GM12878 (cell line): ENCODE data around the gene STOML2. TPM values are rescaled to one million over a fixed set of nuclear protein-coding genes. Genes with fewer than 3 reads are reported as not detected.

Source experiments
- ATAC-seq: fragments of 200-7000 bp; cut with Tn5 transposase; 3 replicates; pipeline ENCODE4 v1.9.1; 2020; ENCODE audit warnings: mild to moderate bottlenecking, moderate library complexity
- BruUV-seq: library from RNA; stranded (reverse); fragments of 400-500 nt; replicated peaks from 2 replicates; lab custom pipeline; 2021; lab: Mats Ljungman, UMichigan
- CTCF ChIA-PET: fragments of 300-600 bp; sonication (Branson Sonifier 250); formaldehyde crosslinking; extraction: SDS; loops from one replicate; lab custom pipeline; 2021; ENCODE audit warnings: inconsistent platforms; lab: Yijun Ruan, JAX
- POLR2A ChIA-PET: fragments of 350-600 bp; formaldehyde crosslinking; extraction: SDS; loops from one replicate; lab custom pipeline; 2021; ENCODE audit warnings: inconsistent platforms; lab: Charles Lee
- RAD21 ChIA-PET: fragments of 300-600 bp; sonication (Branson Sonifier 250); formaldehyde crosslinking; loops from one replicate; lab custom pipeline; 2023; ENCODE audit warnings: antibody characterized with exemption; ENCODE audit not compliant: unreplicated experiment; lab: Charles Lee
- SMC1A ChIA-PET: fragments of 300-600 bp; sonication (Branson Sonifier 250); formaldehyde crosslinking; loops from one replicate; lab custom pipeline; 2023; ENCODE audit not compliant: unreplicated experiment, uncharacterized antibody; lab: Charles Lee
- DNase-seq: peaks from one replicate; pipeline ENCODE4 v3.0.0-alpha.2; 2011; ENCODE audit warnings: low read depth, low spot score
- FAIRE-seq: peaks from 3 replicates; lab custom pipeline; 2011; peaks lifted over from hg19 to GRCh38; lab: Jason Lieb, UNC
- H2AFZ ChIP-seq: 2 replicates; pipeline ENCODE4 v1.6.0; 2011; ENCODE audit warnings: low read depth, low read length, control low read depth; ENCODE audit not compliant: control insufficient read depth
- H3K27ac ChIP-seq: 2 replicates; pipeline ENCODE4 v1.5.1; 2011; ENCODE audit warnings: control low read depth; ENCODE audit not compliant: control insufficient read depth, insufficient read depth
- H3K27me3 ChIP-seq, 2 experiments: replicated peaks in 1 of 2; 2 replicates each; pipeline versions ENCODE4 v1.6.0 to v1.6.1; 2011; ENCODE audit warnings: low read length in 1 of 2; ENCODE audit not compliant: control insufficient read depth in 2 of 2, insufficient read depth in 2 of 2
- H3K36me3 ChIP-seq, 2 experiments: 2 replicates each; pipeline ENCODE4 v1.5.1; 2011; ENCODE audit warnings: low read length in 1 of 2; ENCODE audit not compliant: control insufficient read depth in 2 of 2, insufficient read depth in 2 of 2
- H3K4me1 ChIP-seq: 2 replicates; pipeline ENCODE4 v1.6.1; 2011; ENCODE audit warnings: mild to moderate bottlenecking, low read length, moderate library complexity, mixed read lengths; ENCODE audit not compliant: control insufficient read depth, insufficient read depth
- H3K4me2 ChIP-seq: 2 replicates; pipeline ENCODE4 v1.6.0; 2011; ENCODE audit warnings: control low read depth; ENCODE audit not compliant: control insufficient read depth, insufficient read depth
- H3K4me3 ChIP-seq: fragments of 200-600 bp; sonication (generic); 2 replicates; pipeline ENCODE4 v1.5.1; 2016
- H3K79me2 ChIP-seq: 2 replicates; pipeline ENCODE4 v1.6.0; 2011; ENCODE audit warnings: low read length; ENCODE audit not compliant: control insufficient read depth, insufficient read depth
- H3K9ac ChIP-seq: 2 replicates; pipeline ENCODE4 v1.8.0; 2011; ENCODE audit warnings: low read length, control low read depth, mixed read lengths; ENCODE audit not compliant: control insufficient read depth, insufficient read depth
- H3K9me3 ChIP-seq: replicated peaks from 3 replicates; pipeline ENCODE4 v1.5.1; 2011; ENCODE audit warnings: mild to moderate bottlenecking, low read length; ENCODE audit not compliant: control insufficient read depth, insufficient read depth
- H4K20me1 ChIP-seq: 2 replicates; pipeline ENCODE4 v1.6.0; 2011; ENCODE audit not compliant: control insufficient read depth, insufficient read depth
- BCL3 ChIP-seq: IDR thresholded peaks from 2 replicates; pipeline ENCODE4 v1.6.1; 2011; ENCODE audit warnings: borderline replicate concordance, low read depth, mild to moderate bottlenecking, moderate library complexity, low read length; ENCODE audit not compliant: insufficient read depth, poor library complexity, severe bottlenecking
- HCFC1 ChIP-seq: fragments of 150-350 bp; IDR thresholded peaks from 2 replicates; pipeline ENCODE4 v1.6.1; 2014; ENCODE audit warnings: low read length
- SP1 ChIP-seq: IDR thresholded peaks from one replicate; pipeline ENCODE4 v1.6.1; 2011; ENCODE audit warnings: low read depth, low read length
- TARDBP ChIP-seq: IDR thresholded peaks from 2 replicates; pipeline ENCODE4 v1.6.1; 2016; ENCODE audit warnings: borderline replicate concordance
- ZBTB4 ChIP-seq: fragments of 450-650 bp; formaldehyde crosslinking; IDR thresholded peaks from 2 replicates; pipeline ENCODE4 v1.4.0; 2022; ENCODE audit warnings: mild to moderate bottlenecking, moderate library complexity
- ZNF217 ChIP-seq: fragments of 450-650 bp; IDR thresholded peaks from 2 replicates; pipeline ENCODE4 v1.6.1; 2017; ENCODE audit warnings: antibody characterized with exemption, mild to moderate bottlenecking
- WGBS: methylation state at CpG from one replicate; pipeline ENCODE4 v1.1.6; 2016; ENCODE audit warnings: low lambda C conversion rate; ENCODE audit not compliant: insufficient replicate concordance, insufficient coverage; ENCODE audit errors: missing lambda C conversion rate; 5-methylcytosine and 5-hydroxymethylcytosine counted together
- in situ Hi-C: fragments of 300-500 bp; cut with MboI; formaldehyde crosslinking; loops from 9 replicates; pipeline ENCODE4 v1.14.3; 2018; ENCODE audit warnings: mixed read lengths
- intact Hi-C: fragments of 100-400 bp; cut with micrococcal nuclease; formaldehyde crosslinking; loops from one replicate; pipeline ENCODE4 v1.14.2; 2022; ENCODE audit not compliant: unreplicated experiment
- polyA plus RNA-seq, 11 experiments: library from polyadenylated mRNA; depleted of rRNA in 4 of 11; unstranded in 6 of 11; stranded (reverse) in 5 of 11; fragments of >200 nt; fragmentation: Nextera tagmentation in 4 of 11; fragmentation: Illumina TruSeq in 1 of 11; extraction: Ambion mirVana in 4 of 11; extraction: Trizol in 1 of 11; gene quantifications; 1 replicate in 1 of 11; 2 replicates in 10 of 11; pipeline versions ENCODE4 v1.2.1 to v1.2.3, GENCODE V29; 2011 to 2016; ENCODE audit warnings: inconsistent platforms in 2 of 11, missing spikeins in 2 of 11, low read depth in 1 of 11
- total RNA-seq, 4 experiments: library from RNA; depleted of rRNA in 3 of 4; stranded (reverse); fragments of >200 nt in 3 of 4; fragmentation: Illumina TruSeq in 1 of 4; extraction: Trizol in 1 of 4; gene quantifications; 2 replicates each; pipeline versions ENCODE4 v1.2.1 to v1.2.3, GENCODE V29; 2013 to 2021

STOML2 gene
- total and polyA plus RNA-seq, 10 of the 15 experiments (the other 5 are each of a cell fraction or from before 2014, with no cell fraction given) = 112 to 284 (median 207) TPM

- no peak overlapping the region for H3K27ac ChIP-seq
- H3K9ac ChIP-seq = no peak overlapping the region; the same call in 1 of the 2 replicates
- intact Hi-C loops = loop anchor here (5.0 to 10.0 kb wide), 4 partner anchors 38 to 704 kb away; partner anchors contain the start of genes CREB3, HINT2, SPAG8 and TESK1
- H3K9me3 ChIP-seq = no peaks in the 10 kb centered on the region
- 52% methylated on average over 3 of the region's 3 CpGs for WGBS
- no peak for ATAC-seq
- BruUV-seq = no TSS peak
- in situ Hi-C loops = no loop called here
- H3K27me3 ChIP-seq = no peaks in the 10 kb centered on the region
- CTCF ChIA-PET = interaction anchor here (0.6 to 1.4 kb wide), 3 partner anchors 10 to 1756 kb away, joined by 3 to 5 read pairs (median 4); partner anchors contain the start of gene PIGO
- H3K4me2 ChIP-seq = peak overlapping the region; percentile 86; the same call in 1 of the 2 replicates
- POLR2A ChIA-PET = interaction anchor here (0.8 to 1.7 kb wide), 2 partner anchors 14 to 31 kb away, joined by 5 read pairs; partner anchors contain the start of genes FANCG and PIGO
- SMC1A ChIA-PET = no interaction called here
- RAD21 ChIA-PET = interaction anchor here (1.9 kb wide), 1 partner anchor 30 kb away, joined by 9 read pairs; the partner anchor contains the start of gene FANCG
- H3K4me3 ChIP-seq = peak overlapping the region; percentile 98; the same call in 1 of the 2 replicates
- FAIRE-seq = no peak
- H3K36me3 ChIP-seq = peaks cover 2% of the 10 kb centered on the region in 2 experiments; a peak in 3 of 4 replicates
- peaks cover 3% of the 10 kb centered on the region for H3K79me2 ChIP-seq
- no peaks in the 10 kb centered on the region for H4K20me1 ChIP-seq
- no peak for TF ChIP-seq BCL3
- 0 out of 2 replicates have a peak, but pooled peaks have one; percentile 25 for TF ChIP-seq HCFC1
- peaks cover 24% of the 10 kb centered on the region for H3K4me1 ChIP-seq
- no peak overlapping the region for H2AFZ ChIP-seq
- no peak for DNase-seq
Measured at GRCh38 chr9:35110327-35110761, 7.4 kb upstream of the STOML2 start.

- H3K4me2 ChIP-seq = no peak overlapping the region
- no peaks in the 10 kb centered on the region for H3K79me2 ChIP-seq
- H4K20me1 ChIP-seq = no peaks in the 10 kb centered on the region
- no peaks in the 10 kb centered on the region for H3K9me3 ChIP-seq
- WGBS = 51% methylated on average over 8 of the region's 8 CpGs
- ATAC-seq (no peak), DNase-seq (no peak), FAIRE-seq (no peak)
- no peak overlapping the region for H2AFZ ChIP-seq
- H3K4me3 ChIP-seq = no peak overlapping the region
- H3K9ac ChIP-seq = no peak overlapping the region
- H3K36me3 ChIP-seq = peaks cover 2% of the 10 kb centered on the region in 2 experiments; a peak in 3 of 4 replicates
- POLR2A ChIA-PET = no interaction called here
- BruUV-seq = no TSS peak
- RAD21 ChIA-PET = no interaction called here
- CTCF ChIA-PET = interaction anchor here (1.8 kb wide), 1 partner anchor 12 kb away, joined by 7 read pairs; the partner anchor contains the start of gene PIGO
- no peaks in the 10 kb centered on the region for H3K27me3 ChIP-seq
- no peak for TF ChIP-seq SP1
- no peak for TF ChIP-seq ZNF217
- no peak for TF ChIP-seq ZBTB4
- no peak for TF ChIP-seq TARDBP
- peaks cover 13% of the 10 kb centered on the region for H3K4me1 ChIP-seq
- no peak overlapping the region for H3K27ac ChIP-seq
- intact Hi-C loops (no loop called here), in situ Hi-C loops (loop anchor here (10.0 kb wide), 2 partner anchors 626 to 706 kb away; partner anchors contain the start of genes CREB3, HINT2, SPAG8 and TLN1)
- SMC1A ChIA-PET = interaction anchor here (1.3 kb wide), 1 partner anchor 12 kb away, joined by 3 read pairs; the partner anchor contains the start of gene PIGO
Measured at GRCh38 chr9:35108946-35109575, 6.1 kb upstream of the STOML2 start.
